ENCODE measurements around the gene SH3RF3.

SH3RF3 gene

DNA sequence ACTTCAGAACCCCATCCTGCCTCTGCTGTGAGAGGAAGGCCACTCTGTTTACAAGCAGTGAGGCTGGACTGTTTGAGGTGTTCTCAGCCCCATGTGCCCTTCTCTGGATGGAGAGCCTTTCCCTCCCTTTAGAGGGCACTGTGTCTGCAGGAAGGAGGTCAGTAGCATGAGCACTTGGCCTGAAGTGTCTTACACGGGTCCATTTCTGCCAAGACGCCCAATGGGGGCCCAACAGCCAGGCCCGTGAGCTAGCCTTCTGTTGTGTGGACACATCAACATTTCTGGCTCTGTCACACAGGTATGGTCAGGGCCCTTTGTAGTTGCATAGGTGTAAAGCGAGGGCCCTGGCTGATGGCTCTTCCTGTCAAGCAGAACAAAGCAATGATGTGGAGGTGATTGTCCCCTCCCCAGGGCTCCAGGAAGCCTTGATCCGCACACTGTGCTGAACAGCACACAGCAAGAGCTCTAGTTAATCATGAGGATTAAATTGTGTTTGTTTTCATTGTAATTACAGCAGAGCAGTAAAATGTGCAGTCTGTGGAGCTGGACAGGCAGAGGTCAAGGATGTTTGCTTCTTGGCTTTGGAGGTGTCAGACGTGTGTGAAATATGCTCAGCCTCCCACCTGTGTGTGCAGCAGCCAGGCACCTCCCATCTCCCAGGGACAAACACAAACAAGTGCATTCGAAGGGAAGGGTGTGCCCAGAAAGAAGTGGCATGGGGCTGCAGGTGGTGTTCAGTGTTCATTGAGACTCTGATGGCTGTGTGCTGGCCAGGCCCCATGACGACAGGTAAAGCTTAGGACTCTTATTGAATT, 132.1 kb downstream of the SH3RF3 start:
- DNase-seq (ENCODE audit: low read depth in 2 of 2) = no peak

GRCh38 chr2:109261906-109262631, 133.1 kb downstream of the SH3RF3 start:
- no peak for DNase-seq (ENCODE audit: low read depth in 2 of 2)

GRCh38 chr2:109264595-109265328, 135.8 kb downstream of the SH3RF3 start:
- peak; percentile 21 to 23 for DNase-seq (ENCODE audit: low read depth in 2 of 2)

DNA sequence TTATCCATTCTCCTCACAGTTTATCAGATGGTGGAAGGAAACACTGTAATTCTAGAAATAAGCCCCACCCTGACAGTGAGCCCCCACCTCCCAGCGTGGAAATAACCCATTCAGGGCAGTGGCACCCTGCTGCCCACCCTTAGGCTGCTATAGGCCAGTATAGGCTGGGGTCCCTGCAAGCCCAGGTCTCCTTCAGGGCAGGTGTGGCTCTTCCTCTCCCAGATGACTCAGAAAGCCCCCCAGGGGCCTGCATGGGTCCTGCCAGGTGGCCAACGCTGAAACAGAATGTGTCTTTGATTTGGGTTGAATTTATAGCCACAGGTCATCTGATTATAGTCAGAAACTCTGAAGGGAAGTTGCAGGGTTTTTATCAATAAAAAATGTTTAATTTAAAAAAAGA, 136.4 kb downstream of the SH3RF3 start:
- no peak for DNase-seq (ENCODE audit: low read depth in 2 of 2)

DNA sequence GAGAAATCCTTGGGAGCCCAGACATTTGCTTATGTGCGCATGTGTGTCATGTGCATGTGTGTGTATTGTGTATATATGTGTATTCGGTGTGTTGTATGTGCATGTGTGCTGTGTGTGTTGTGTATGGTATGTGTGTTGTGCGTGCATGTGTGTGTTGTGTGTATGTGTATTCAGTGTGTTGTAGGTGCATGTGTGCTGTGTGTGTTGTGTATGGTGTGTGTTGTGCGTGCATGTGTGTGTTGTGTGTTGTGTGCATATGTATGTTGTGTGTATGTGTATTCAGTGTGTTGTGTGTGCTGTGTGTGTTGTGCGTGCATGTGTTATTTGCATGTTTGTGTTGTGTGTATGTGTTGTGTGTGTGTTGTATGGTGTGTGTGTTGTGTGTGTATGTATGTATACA, 136.9 kb downstream of the SH3RF3 start:
- no peak for DNase-seq (ENCODE audit: low read depth in 2 of 2)

- DNase-seq (ENCODE audit: low read depth in 2 of 2) = no peak
These were observed 137.5 kb downstream of the SH3RF3 start for GRCh38 chr2:109266496-109266895.

DNA sequence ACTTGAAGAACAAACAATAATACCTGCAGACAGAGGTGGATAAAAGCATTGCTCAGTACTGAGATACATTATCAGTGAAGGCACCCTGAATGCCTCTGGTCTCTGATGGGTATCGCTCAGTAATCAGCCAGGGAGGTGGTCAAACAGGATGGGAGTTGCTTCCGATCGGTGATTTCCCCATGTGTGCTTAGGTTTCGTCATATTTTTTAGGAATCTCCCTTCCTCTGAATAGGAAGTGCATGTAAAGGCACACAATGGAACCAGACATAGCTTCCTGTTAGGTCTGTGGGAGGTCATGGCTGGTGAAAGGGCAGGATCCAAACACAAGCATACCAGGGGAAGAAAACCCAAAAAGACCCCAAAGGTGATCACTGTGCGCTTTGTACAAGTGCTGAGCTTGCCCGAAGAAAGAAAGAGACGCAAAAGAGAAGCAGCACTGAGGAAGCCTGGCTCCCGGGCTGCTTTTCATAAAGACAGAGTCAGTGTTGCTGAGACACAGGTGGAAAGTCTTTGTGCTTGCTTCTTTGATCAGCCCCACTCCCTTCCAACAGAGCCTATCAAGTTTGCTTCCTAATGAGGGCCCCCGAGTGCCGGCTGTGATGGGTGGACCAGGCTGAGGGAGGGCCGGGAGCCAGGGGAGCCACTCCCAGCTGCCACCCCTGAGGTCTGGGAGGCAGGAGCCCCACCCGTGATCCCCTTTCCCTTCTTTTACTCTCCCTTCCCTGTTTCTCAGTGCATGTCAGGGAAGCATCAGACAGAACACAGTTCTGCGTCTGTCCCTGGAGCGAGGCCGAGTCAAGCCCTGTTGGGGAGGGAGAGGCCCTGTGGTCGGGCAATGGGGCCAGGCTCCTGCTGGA, 138.2 kb downstream of the SH3RF3 start:
- no peak for DNase-seq (ENCODE audit: low read depth in 2 of 2)

DNA sequence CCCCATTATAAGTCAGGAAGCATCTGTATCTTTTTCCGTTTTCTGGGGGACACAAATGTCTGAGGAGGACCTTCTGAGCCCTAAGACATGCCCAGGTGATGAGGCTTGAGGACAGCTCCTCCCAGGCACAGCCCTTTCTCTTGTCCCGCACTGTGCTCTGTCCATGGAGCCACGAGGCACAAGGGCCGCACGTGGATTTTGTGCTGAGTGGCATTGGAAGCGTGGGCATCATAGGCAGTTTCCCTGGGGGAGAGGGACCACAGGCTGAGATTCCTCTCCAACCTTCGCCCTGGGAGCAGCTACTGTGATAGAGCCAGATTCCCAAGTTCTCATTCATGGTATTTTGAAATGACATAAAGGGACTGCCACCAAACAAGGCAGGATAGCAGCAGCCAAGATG, 139.9 kb downstream of the SH3RF3 start:
- no peak for DNase-seq (ENCODE audit: low read depth in 2 of 2)

DNA sequence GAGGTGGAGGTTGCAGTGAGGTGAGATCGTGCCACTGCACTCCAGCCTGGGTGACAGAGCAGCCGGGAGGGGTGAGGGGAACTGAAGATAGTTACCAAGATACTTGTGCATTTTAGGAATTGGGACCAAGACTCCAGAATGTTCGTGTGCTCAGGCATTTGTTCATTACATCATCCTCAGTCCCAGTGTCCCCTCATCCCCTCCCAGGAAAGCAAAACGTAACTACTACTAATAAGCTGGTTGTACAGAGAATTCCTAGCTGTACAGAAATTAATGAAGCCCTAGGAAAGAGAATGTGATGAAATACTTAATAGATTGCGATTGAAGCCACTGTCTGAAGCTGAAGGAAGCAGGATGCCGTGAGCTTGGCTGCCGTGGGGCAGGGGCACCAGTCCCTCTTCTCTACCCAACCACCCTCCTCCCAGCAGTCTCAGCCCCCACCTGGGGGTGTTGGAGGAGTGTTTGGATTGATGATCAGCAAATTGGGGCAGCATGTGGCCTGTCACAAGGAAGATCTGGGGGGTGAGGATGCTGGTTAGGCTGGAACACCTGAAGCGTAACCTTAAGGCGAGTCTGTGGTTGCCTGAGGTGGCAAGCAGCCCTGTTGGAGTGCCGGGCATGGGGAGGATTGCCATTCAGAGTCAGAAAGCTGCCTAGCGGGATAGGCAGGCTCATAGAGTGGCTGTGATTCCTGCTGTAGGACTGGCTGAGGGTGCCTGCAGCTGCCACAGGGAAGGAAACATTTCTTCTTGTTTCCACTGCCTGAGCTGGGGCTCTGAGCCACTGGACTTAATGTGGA, 140.9 kb downstream of the SH3RF3 start:
- no peak for DNase-seq (ENCODE audit: low read depth in 2 of 2)

- no peak for DNase-seq (ENCODE audit: low read depth in 2 of 2)
These were observed 141.7 kb downstream of the SH3RF3 start for GRCh38 chr2:109270505-109271312.

DNA sequence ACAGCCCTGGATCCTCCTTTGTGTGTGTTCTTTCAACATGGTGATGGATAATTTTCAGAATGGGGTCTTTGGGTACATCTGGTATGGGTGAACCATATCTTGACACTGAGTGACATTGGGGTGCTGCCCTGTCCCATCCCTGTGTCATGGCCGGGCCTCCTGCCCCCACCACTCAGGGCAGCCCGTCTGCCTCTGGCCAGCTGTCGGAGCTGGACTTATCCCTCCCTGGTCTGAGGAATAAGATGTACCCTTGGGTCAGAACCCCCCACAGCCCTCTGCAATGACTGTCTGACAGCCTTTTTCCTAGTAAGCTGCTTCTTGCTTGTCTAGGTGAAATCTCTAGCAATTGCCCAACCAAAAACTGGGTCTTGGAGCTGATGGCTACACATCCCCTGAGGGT, 142.9 kb downstream of the SH3RF3 start:
- no peak for DNase-seq (ENCODE audit: low read depth in 2 of 2)

DNA sequence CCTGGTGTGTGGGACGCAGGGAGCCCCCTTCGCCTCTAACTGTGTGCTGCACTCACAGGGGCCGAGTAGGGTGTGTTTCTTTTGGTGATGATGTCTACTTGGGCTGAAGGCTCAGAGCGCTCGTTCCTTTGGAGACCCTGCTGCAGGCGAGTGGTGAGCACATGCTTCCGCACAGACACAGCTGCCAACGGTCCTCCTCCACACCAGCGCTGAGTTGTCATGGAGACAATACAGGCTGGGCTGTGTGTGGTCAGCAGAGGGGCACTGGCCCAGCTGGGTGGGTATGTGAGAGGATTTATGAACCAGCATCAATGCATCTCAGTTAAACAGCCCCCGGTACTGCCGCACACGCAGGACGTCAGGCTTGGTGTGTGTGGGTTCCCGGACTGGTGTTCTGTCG, 143.5 kb downstream of the SH3RF3 start:
- DNase-seq (ENCODE audit: low read depth in 2 of 2) = no peak

- DNase-seq (ENCODE audit: low read depth in 2 of 2) = no peak
These were observed 146.4 kb downstream of the SH3RF3 start for GRCh38 chr2:109275120-109276012.

- DNase-seq (ENCODE audit: low read depth in 2 of 2) = no peak
These were observed 148.4 kb downstream of the SH3RF3 start for GRCh38 chr2:109277406-109277805.

DNA sequence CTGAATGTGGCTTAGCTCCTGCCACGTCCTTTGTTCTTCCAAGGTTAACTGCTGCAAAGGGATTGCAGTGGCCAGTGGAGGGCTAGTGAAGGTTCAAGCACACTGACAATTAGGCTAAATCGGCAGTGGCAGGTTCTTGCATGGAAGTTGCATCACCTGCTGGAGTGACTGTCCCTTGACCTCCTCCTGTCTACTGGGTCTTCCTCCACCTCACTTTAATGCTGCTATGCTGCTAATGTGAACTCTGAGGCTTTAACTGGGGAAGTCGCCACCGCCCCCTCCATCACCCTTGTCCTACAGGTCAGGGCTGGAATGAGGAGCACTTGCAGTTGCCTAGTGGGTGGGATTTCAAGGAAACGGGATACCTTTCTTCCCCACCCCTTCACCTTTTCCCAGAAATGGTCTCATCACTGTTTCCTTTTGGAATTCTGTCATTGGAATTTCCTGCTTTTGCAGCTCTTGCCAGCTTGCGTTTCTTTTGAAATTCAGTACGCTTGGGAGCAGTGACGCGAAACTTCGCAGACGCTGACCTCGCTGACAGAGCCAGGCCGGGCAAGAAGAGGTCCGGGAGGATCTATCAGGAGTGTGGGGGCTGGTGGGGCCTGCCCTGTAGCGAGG, 150.3 kb downstream of the SH3RF3 start:
- DNase-seq (ENCODE audit: low read depth in 2 of 2) = no peak

DNA sequence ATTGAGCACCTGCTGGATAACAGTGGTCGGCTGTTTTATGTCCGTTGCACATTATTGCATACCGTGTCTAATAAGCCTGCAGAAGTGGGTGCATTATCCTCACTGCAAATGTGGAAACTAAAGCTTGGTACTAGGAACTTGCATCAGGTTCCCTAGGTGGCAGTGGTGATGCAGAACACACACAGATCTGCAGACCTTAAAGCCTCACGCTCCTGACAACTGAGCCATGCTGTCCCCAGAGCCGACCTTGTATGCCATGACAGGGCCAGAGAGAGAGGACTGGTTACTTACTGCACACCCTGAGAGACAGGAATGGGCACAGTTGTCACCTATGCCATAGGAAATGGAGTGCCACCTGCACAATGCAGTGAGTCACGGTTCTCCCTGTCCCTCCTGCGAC, 151.8 kb downstream of the SH3RF3 start:
- DNase-seq (ENCODE audit: low read depth in 2 of 2) = no peak

- DNase-seq (ENCODE audit: low read depth in 2 of 2) = no peak
These were observed 153.4 kb downstream of the SH3RF3 start for GRCh38 chr2:109282360-109282759.

DNA sequence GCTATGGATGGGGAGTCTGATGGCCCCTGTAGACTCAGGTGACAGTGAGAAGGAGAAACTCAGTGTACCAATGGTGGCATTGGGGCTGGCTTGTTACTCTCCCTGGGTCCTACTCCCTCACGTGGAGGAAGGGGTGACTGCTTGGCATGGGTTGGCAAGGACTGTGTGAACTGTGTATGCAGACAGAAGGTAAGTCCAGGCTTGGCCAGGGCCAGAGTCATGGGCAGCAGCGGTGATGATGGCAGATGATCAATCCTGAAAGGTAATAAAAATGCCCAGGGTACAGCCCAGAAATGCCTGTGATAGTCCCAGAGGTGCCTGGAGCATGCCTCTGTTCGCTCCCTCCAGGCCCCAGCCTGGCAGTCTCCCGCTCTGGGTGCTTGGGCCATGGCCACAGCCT, 153.9 kb downstream of the SH3RF3 start:
- DNase-seq (ENCODE audit: low read depth in 2 of 2) = no peak

Data from fibroblast of skin of left biceps (primary cell).